NCI-H2227 (cell line): ENCODE measurements around the gene RASSF5.

Experiments
- DNase-seq: peaks from one replicate; lab custom pipeline; 2025; ENCODE audit not compliant: unreplicated experiment; lab: John Stamatoyannopoulos, UW

Gene RASSF5

GRCh38 chr1:206496131-206496793 lies 11.1 kb upstream of the RASSF5 start:
- DNase-seq: no peak

- no peak for DNase-seq
Measured at GRCh38 chr1:206497363-206497762, 10.0 kb upstream of the RASSF5 start.

- DNase-seq: no peak
Measured at GRCh38 chr1:206497774-206498173, 9.6 kb upstream of the RASSF5 start.

GRCh38 chr1:206498685-206499084 lies 8.6 kb upstream of the RASSF5 start:
- no peak for DNase-seq

GRCh38 chr1:206500046-206500445 lies 7.3 kb upstream of the RASSF5 start:
- DNase-seq: no peak

DNA sequence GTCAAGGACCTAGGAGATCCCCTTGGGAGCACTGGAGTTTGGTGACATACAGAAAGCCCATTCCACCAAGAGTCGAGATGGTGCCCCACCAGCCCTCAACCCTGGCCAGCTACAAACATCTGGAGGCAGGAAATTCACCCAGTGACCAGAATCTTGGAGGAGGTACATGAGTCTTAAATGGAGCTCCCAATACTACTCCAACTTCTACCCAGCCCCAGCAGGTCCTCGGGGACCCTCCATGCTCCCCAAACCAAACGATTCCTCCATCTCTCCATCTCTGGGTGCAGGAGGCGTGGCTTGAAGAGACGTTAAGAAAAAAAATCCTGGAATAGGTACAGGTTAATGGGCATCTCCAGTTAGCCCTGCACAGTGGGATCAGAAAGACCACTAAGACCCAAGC lies 5.5 kb upstream of the RASSF5 start:
- no peak for DNase-seq

- DNase-seq: no peak
Measured at GRCh38 chr1:206502403-206502802, 4.9 kb upstream of the RASSF5 start.

DNA sequence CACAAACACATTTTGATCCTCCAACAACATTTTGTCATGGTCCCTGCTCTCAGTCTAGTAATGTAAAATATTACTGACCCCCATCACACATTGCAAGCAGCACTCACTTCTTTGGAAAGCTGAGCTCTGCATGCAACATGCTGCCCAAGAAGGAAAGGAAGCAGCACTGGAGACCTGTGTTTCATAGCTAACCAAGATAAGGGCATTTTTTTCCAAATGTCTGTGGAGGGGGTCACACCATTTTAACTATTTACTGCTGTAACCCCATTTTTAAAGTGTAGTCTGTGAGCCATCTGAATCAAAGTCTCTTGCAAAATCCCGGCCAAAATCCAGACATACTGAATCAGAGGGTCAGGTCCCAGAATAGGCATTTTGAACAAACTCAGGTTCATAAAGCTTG lies 4.5 kb upstream of the RASSF5 start:
- no peak for DNase-seq

DNA sequence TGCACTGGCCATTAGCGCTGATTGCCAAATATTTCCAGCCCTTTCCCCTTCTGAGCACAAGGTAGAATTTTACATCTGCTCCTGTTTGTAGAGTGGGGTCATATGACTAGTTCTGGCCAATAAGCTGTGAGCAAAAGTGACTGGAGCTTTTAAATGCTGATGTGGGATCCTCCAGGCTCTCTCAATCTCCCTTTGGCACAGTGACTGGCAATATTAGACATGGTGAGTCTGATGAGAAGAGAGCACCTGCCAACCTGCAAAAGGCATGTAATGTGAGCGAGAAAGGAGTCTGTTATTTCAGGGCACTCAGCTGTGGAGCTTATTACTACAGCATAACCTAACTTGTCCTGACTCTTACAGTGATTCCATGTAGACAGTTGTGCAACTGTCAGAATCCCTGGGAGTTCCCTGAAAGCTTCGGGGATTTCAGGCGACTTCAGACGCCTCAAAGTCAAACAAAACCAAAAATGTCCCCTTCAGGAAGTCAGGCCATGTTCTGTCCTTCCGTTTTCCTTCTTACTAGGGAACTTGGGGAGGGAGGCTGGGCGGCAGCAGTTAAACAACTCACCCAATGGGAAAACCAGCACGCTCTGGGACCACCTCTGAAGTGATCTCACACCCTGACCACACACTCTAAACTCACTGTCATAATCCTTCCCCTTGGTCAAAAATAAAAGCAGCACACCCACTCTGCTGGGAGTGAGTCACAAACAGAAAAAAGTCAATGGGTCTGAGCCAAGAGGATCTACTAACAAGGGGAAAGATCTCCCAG lies 3.6 kb upstream of the RASSF5 start:
- no peak for DNase-seq

DNA sequence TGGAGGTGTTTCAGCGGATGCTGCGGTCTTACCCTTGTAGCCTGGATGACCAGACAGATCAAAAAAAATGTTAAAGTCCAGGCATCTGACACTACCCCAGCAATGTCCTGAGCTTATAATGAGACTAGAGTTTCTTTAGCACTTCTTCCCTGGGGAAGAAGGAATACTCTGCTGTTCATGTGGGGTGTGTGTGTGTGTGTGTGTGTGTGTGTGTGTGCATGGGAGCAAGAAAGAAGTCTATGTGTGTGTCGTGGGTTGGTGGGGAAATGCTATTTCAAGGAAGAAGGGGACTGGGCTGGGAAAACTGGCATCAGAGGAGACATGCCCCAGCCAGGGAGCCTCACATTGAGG lies 3.0 kb upstream of the RASSF5 start:
- no peak for DNase-seq

GRCh38 chr1:206505702-206506355 lies 1.5 kb upstream of the RASSF5 start:
- no peak for DNase-seq

DNA sequence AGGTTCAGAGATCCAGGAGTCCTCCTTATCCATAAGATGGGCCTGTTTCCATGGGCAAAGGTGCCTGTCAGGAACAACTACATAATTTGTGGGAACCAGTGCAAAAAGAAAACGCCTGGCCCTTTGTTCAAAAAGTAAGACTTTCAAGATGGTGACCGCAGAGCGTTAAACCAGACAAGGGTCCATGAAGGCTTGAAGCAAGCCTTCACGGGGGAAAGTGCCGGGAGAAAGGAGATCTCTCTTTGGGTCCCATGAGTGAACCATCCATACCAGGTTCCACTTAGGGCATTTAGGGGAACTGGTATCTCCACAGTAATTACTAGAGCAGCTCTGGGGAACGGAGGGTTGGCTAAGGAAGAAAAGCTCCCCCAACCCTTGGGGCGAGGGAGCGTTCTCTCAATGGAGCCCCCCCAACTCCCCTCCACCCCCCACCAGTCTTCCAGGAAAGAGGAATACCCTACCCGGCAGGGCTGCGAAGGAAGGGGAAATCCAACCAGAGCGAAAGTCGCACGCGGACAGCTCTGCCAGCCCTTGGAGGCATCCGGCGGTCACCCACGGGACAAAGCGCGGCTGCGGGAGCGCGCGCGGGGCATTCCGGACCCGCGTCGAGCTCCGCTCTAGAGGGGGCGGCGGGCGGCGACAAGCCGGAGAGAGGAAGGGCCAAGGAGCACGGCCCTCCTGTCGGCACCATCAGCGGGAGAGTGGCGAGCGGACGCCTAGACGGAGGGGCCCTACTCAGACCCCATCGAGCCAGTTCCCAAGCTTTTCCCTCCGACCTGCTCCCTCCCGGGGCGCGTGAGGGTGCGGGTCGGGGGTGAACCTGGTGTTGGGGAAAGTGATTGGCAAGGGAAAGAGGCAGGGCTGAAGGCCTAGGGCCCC lies 687 bp upstream of the RASSF5 start:
- DNase-seq: no peak

- DNase-seq: no peak
Measured at GRCh38 chr1:206508130-206508889, 979 bp downstream of the RASSF5 start.

GRCh38 chr1:206508956-206509355 lies 1.6 kb downstream of the RASSF5 start:
- no peak for DNase-seq

- DNase-seq: no peak
Measured at GRCh38 chr1:206509612-206510257, 2.4 kb downstream of the RASSF5 start.

- no peak for DNase-seq
Measured at GRCh38 chr1:206510371-206510770, 3.0 kb downstream of the RASSF5 start.

DNA sequence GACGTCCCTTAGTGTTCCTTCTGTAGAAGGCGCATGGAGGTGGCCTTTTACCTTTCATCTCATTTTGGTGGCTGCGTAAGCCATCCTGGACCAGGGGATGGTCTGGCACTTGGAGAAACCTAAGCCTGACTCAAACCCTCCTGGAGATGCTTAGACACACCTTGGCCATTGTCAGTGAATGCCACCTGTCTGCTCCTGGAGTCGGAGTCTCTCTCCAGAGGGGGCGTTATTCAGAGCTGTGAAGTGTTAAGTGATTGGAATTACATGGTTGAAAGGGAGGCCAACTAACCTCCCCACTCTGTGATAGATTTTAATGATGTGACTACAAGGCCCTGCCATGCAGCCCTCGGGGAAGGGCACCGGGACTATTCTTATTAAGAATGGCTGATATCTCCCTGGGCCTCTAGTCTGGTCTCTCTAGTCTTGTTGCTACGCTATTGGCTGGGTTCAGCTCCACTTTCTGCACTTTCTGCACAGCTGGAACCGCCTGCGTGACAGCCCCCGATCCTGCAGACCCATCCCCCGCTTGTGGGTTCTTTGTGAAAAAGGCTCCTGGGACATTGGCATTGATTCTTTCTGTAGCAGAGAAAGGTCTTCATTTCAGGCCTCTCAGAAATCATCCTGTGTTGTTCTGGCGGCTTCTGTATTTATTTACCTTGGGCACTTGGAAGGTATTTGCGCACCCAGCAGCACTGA lies 4.2 kb downstream of the RASSF5 start:
- DNase-seq: peak; percentile 16

- no peak for DNase-seq
Measured at GRCh38 chr1:206512058-206512850, 4.9 kb downstream of the RASSF5 start.

GRCh38 chr1:206512851-206513180 lies 5.5 kb downstream of the RASSF5 start:
- no peak for DNase-seq
